ENCODE measurements around the gene RHBDD2. TPM values are rescaled to one million over a fixed set of nuclear protein-coding genes. Genes with fewer than 3 reads are reported as not detected.
A peak's percentile ranks its signal among the peaks of the same experiment; 100 is the strongest.
"Not testable (repeated sequence)": the region's sequence is repeated elsewhere in the genome, so short reads cannot be mapped to it uniquely, and the experiment has no call there.

The RHBDD2 gene
- total RNA-seq, 8 experiments from 2014 or later = 44.1 to 157 (median 73.2) TPM

GRCh38 chr7:75847707-75848106, 31.1 kb upstream of the RHBDD2 start:
- 48 to 100% (median 78%) methylated on average over 1 to 7 of the region's 7 CpGs; no CpG with 5 or more reads in 1 of the 10 experiments for WGBS, 10 experiments
- no peak for ATAC-seq (replicated peaks in 6 of 8)
- H3K27ac ChIP-seq = no peak overlapping the region

GRCh38 chr7:75849573-75849972, 29.3 kb upstream of the RHBDD2 start:
- Histone ChIP-seq H3K4me1 (replicated peaks in 1 of 2) (no peaks in the 10 kb centered on the region), H3K4me3 (no peak overlapping the region), H3K27ac (no peak overlapping the region)
- in situ Hi-C loops (cut with MboI; ENCODE audit: low pct_unique_long_range_greater_than_20kb in 2 of 9, low sequenced_read_pairs in 9 of 9, unreplicated experiment in 9 of 9) = no loop called here
- 0 to 100% (median 81%) methylated on average over 1 to 3 of the region's 3 CpGs; no CpG with 5 or more reads in 2 of the 10 experiments for WGBS, 10 experiments
- no peak for ATAC-seq (replicated peaks in 6 of 8)

More at GRCh38 chr7:75847707-75848106, 31.1 kb upstream of the RHBDD2 start:
- in situ Hi-C loops (cut with MboI; ENCODE audit: low pct_unique_long_range_greater_than_20kb in 2 of 9, low sequenced_read_pairs in 9 of 9, unreplicated experiment in 9 of 9) = no loop called here
- no peak overlapping the region for H3K4me3 ChIP-seq
- H3K4me1 ChIP-seq (replicated peaks in 1 of 2) = no peaks in the 10 kb centered on the region

- Histone ChIP-seq H3K27ac (no peak overlapping the region), H3K4me3 (no peak overlapping the region), H3K4me1 (replicated peaks in 1 of 2) (no peaks in the 10 kb centered on the region)
- WGBS, 10 experiments = 54 to 100% (median 84%) methylated on average over 1 to 4 of the region's 4 CpGs; no CpG with 5 or more reads in 2 of the 10 experiments
- in situ Hi-C loops (cut with MboI; ENCODE audit: low pct_unique_long_range_greater_than_20kb in 2 of 9, low sequenced_read_pairs in 9 of 9, unreplicated experiment in 9 of 9) = loop anchor here in 1 of 9 experiments (25.0 kb wide), 1 partner anchor 162 kb away; no protein-coding TSS in a partner anchor
- no peak for ATAC-seq (replicated peaks in 6 of 8)
Measured at GRCh38 chr7:75850235-75850634, 28.6 kb upstream of the RHBDD2 start.

GRCh38 chr7:75854233-75854632, 24.6 kb upstream of the RHBDD2 start:
- Histone ChIP-seq H3K27ac (no peak overlapping the region), H3K4me1 (replicated peaks in 1 of 2) (no peaks in the 10 kb centered on the region), H3K4me3 (no peak overlapping the region)
- no peak for ATAC-seq (replicated peaks in 6 of 8)
- WGBS, 10 experiments = 0 to 100% (median 70%) methylated on average over 1 to 5 of the region's 5 CpGs; no CpG with 5 or more reads in 1 of the 10 experiments
- in situ Hi-C loops (cut with MboI; ENCODE audit: low pct_unique_long_range_greater_than_20kb in 2 of 9, low sequenced_read_pairs in 9 of 9, unreplicated experiment in 9 of 9) = loop anchor here in 1 of 9 experiments (25.0 kb wide), 1 partner anchor 158 kb away; no protein-coding TSS in a partner anchor

GRCh38 chr7:75854813-75855345, 24.0 kb upstream of the RHBDD2 start:
- H3K4me3 ChIP-seq; ATAC-seq (replicated peaks in 6 of 8); H3K27ac ChIP-seq; H3K4me1 ChIP-seq (replicated peaks in 1 of 2): not testable (repeated sequence)
- in situ Hi-C loops (cut with MboI; ENCODE audit: low pct_unique_long_range_greater_than_20kb in 2 of 9, low sequenced_read_pairs in 9 of 9, unreplicated experiment in 9 of 9) = loop anchor here in 1 of 9 experiments (25.0 kb wide), 1 partner anchor 157 kb away; no protein-coding TSS in a partner anchor
- 20 to 89% (median 84%) methylated on average over 1 to 7 of the region's 10 CpGs; no CpG with 5 or more reads in 6 of the 10 experiments for WGBS, 10 experiments

GRCh38 chr7:75856536-75856935, 22.3 kb upstream of the RHBDD2 start:
- no peak overlapping the region for H3K27ac ChIP-seq
- WGBS, 10 experiments = 60 to 100% (median 90%) methylated on average over 1 to 5 of the region's 6 CpGs; no CpG with 5 or more reads in 1 of the 10 experiments
- H3K4me3 ChIP-seq = no peak overlapping the region
- ATAC-seq (replicated peaks in 6 of 8) = no peak
- in situ Hi-C loops (cut with MboI; ENCODE audit: low pct_unique_long_range_greater_than_20kb in 2 of 9, low sequenced_read_pairs in 9 of 9, unreplicated experiment in 9 of 9) = loop anchor here in 1 of 9 experiments (25.0 kb wide), 1 partner anchor 156 kb away; no protein-coding TSS in a partner anchor
- H3K4me1 ChIP-seq (replicated peaks in 1 of 2) = no peaks in the 10 kb centered on the region

GRCh38 chr7:75858410-75858809, 20.4 kb upstream of the RHBDD2 start:
- Histone ChIP-seq H3K4me3 (no peak overlapping the region), H3K4me1 (replicated peaks in 1 of 2) (no peaks in the 10 kb centered on the region), H3K27ac (no peak overlapping the region)
- in situ Hi-C loops (cut with MboI; ENCODE audit: low pct_unique_long_range_greater_than_20kb in 2 of 9, low sequenced_read_pairs in 9 of 9, unreplicated experiment in 9 of 9) = loop anchor here in 1 of 9 experiments (25.0 kb wide), 1 partner anchor 154 kb away; no protein-coding TSS in a partner anchor
- ATAC-seq (replicated peaks in 6 of 8) = no peak

- Histone ChIP-seq H3K4me3 (no peak overlapping the region), H3K4me1 (replicated peaks in 1 of 2) (peaks cover 0 to 1% of the 10 kb centered on the region in 2 donors), H3K27ac (no peak overlapping the region)
- peak in 2 of 8 experiments; percentile 28 to 39 for ATAC-seq (replicated peaks in 6 of 8)
- 40 to 100% (median 90%) methylated on average over 1 to 4 of the region's 4 CpGs for WGBS, 10 experiments
- in situ Hi-C loops (cut with MboI; ENCODE audit: low pct_unique_long_range_greater_than_20kb in 2 of 9, low sequenced_read_pairs in 9 of 9, unreplicated experiment in 9 of 9) = loop anchor here in 2 of 9 experiments (10.0 to 25.0 kb wide), 2 partner anchors 151 to 153 kb away; no protein-coding TSS in a partner anchor
Measured at GRCh38 chr7:75861636-75862035, 17.2 kb upstream of the RHBDD2 start.

- not testable (repeated sequence) for H3K4me3 ChIP-seq; H3K4me1 ChIP-seq (replicated peaks in 1 of 2); H3K27ac ChIP-seq; ATAC-seq (replicated peaks in 6 of 8)
- in situ Hi-C loops (cut with MboI; ENCODE audit: low pct_unique_long_range_greater_than_20kb in 2 of 9, low sequenced_read_pairs in 9 of 9, unreplicated experiment in 9 of 9) = loop anchor here in 2 of 9 experiments (10.0 to 25.0 kb wide), 2 partner anchors 148 to 151 kb away; no protein-coding TSS in a partner anchor
- 75 to 100% (median 89%) methylated on average over 2 to 4 of the region's 4 CpGs; no CpG with 5 or more reads in 3 of the 10 experiments for WGBS, 10 experiments
Measured at GRCh38 chr7:75864251-75864650, 14.6 kb upstream of the RHBDD2 start.

GRCh38 chr7:75866114-75866488, 12.7 kb upstream of the RHBDD2 start:
- Histone ChIP-seq H3K4me3 (no peak overlapping the region), H3K27ac (no peak overlapping the region), H3K4me1 (replicated peaks in 1 of 2) (peaks cover 0 to 4% of the 10 kb centered on the region in 2 donors)
- ATAC-seq (replicated peaks in 6 of 8) = peak in 6 of 8 experiments; percentile 27 to 60 (median 40)
- 37 to 100% (median 55%) methylated on average over 1 to 4 of the region's 5 CpGs; no CpG with 5 or more reads in 1 of the 10 experiments for WGBS, 10 experiments
- in situ Hi-C loops (cut with MboI; ENCODE audit: low pct_unique_long_range_greater_than_20kb in 2 of 9, low sequenced_read_pairs in 9 of 9, unreplicated experiment in 9 of 9) = loop anchor here in 2 of 9 experiments (10.0 to 25.0 kb wide), 2 partner anchors 146 to 149 kb away; no protein-coding TSS in a partner anchor

- Histone ChIP-seq H3K27ac (no peak overlapping the region), H3K4me1 (replicated peaks in 1 of 2) (peaks cover 0 to 4% of the 10 kb centered on the region in 2 donors), H3K4me3 (no peak overlapping the region)
- WGBS, 10 experiments = 0 to 70% (median 40%) methylated on average over 1 to 10 of the region's 19 CpGs; no CpG with 5 or more reads in 4 of the 10 experiments
- peak; percentile 86 to 96 (median 92) for ATAC-seq (replicated peaks in 6 of 8)
- in situ Hi-C loops (cut with MboI; ENCODE audit: low pct_unique_long_range_greater_than_20kb in 2 of 9, low sequenced_read_pairs in 9 of 9, unreplicated experiment in 9 of 9) = loop anchor here in 2 of 9 experiments (10.0 to 25.0 kb wide), 2 partner anchors 146 to 148 kb away; no protein-coding TSS in a partner anchor
Measured at GRCh38 chr7:75866489-75867389, 12.1 kb upstream of the RHBDD2 start.

- 40 to 93% (median 73%) methylated on average over 1 to 3 of the region's 4 CpGs; no CpG with 5 or more reads in 4 of the 10 experiments for WGBS, 10 experiments
- in situ Hi-C loops (cut with MboI; ENCODE audit: low pct_unique_long_range_greater_than_20kb in 2 of 9, low sequenced_read_pairs in 9 of 9, unreplicated experiment in 9 of 9) = loop anchor here in 2 of 9 experiments (10.0 to 25.0 kb wide), 2 partner anchors 145 to 147 kb away; no protein-coding TSS in a partner anchor
Measured at GRCh38 chr7:75867390-75867717, 11.5 kb upstream of the RHBDD2 start.

More at GRCh38 chr7:75867390-75867717, 11.5 kb upstream of the RHBDD2 start:
- Histone ChIP-seq H3K27ac (no peak overlapping the region), H3K4me1 (replicated peaks in 1 of 2) (peaks cover 0 to 8% of the 10 kb centered on the region in 2 donors), H3K4me3 (no peak overlapping the region)
- peak in 1 of 8 experiments; percentile 22 for ATAC-seq (replicated peaks in 6 of 8)

All from motor neuron (in vitro differentiated cells).